Gastroesophageal sphincter (tissue), 3 donors: Measurements from ENCODE around the gene RAD51D.

ENCODE experiments used
- EP300 ChIP-seq: sonication (generic); formaldehyde crosslinking; IDR thresholded peaks from one replicate; pipeline ENCODE4 v1.6.1; 2017; ENCODE audit warnings: antibody characterized with exemption, mild to moderate bottlenecking
- POLR2A ChIP-seq, 2 donors: fragments of 450-650 bp; IDR thresholded peaks; one replicate each; pipeline ENCODE4 v1.6.1; 2017; ENCODE audit warnings: antibody characterized with exemption in 2 of 2, mild to moderate bottlenecking in 2 of 2, moderate library complexity in 1 of 2
- TF ChIP-seq, protein P1 (sequence below), 4 experiments: fragments of 200-600 bp in 2 of 4; fragments of 450-650 bp in 2 of 4; sonication (generic) in 1 of 4; IDR thresholded peaks; one replicate each; pipeline ENCODE4 v1.5.1; 2017 to 2019; ENCODE audit warnings: antibody characterized with exemption in 4 of 4, mild to moderate bottlenecking in 2 of 4, moderate library complexity in 2 of 4

DNA sequence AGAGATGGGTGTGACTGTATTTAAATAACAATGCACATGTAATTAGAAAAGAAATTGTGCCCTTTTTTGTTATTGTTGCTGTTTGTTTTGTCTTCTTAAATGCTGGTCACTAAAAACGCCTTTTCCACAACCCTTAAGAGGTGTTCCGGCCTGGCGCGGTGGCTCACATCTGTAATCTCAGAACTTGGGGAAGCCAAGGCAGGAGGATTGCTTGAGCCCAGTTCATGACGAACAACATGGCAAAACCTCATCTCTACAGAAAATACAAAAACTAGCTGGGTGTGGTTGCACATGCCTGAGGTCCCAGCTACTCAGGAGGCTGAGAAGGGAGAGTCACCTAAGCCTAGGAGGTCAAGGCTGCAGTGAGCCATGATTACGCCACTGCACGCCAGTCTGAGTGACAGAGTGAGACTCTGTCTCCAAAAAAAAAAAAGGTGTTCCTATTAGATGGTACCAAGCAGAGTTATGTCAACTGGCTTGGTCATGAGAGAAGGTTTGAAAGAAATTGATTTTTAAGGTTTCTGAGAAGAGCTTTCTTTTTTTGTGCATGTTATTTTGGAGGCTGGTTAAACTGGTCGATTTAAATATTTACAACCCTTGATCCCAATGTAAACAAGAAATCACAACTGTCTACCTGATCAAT, 32.6 kb downstream of the RAD51D start:
- TF ChIP-seq, protein P1, sequence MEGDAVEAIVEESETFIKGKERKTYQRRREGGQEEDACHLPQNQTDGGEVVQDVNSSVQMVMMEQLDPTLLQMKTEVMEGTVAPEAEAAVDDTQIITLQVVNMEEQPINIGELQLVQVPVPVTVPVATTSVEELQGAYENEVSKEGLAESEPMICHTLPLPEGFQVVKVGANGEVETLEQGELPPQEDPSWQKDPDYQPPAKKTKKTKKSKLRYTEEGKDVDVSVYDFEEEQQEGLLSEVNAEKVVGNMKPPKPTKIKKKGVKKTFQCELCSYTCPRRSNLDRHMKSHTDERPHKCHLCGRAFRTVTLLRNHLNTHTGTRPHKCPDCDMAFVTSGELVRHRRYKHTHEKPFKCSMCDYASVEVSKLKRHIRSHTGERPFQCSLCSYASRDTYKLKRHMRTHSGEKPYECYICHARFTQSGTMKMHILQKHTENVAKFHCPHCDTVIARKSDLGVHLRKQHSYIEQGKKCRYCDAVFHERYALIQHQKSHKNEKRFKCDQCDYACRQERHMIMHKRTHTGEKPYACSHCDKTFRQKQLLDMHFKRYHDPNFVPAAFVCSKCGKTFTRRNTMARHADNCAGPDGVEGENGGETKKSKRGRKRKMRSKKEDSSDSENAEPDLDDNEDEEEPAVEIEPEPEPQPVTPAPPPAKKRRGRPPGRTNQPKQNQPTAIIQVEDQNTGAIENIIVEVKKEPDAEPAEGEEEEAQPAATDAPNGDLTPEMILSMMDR (IDR thresholded peaks at IDR 0.05), result no peak
- TF ChIP-seq POLR2A (IDR thresholded peaks at IDR 0.05) (no peak), EP300 (no peak)
